GM23248 (cell line): ENCODE data around the gene PDE6G.

Experiments used
- EZH2 ChIP-seq: fragments of 200-600 bp; sonication (generic); IDR thresholded peaks from 2 replicates; pipeline ENCODE4 v1.6.1; 2018; ENCODE audit warnings: antibody characterized with exemption, mild to moderate bottlenecking; ENCODE audit not compliant: insufficient read depth, poor library complexity, severe bottlenecking
- EZH2phosphoT487 ChIP-seq: fragments of 200-600 bp; sonication (generic); IDR thresholded peaks from 2 replicates; pipeline ENCODE4 v1.6.1; 2018; ENCODE audit warnings: antibody characterized with exemption, moderate library complexity, mild to moderate bottlenecking, low read depth; ENCODE audit not compliant: insufficient read depth

GRCh38 chr17:81672504-81672903 is 16.2 kb upstream of the PDE6G start:
- TF ChIP-seq EZH2phosphoT487, result no peak
- no peak for TF ChIP-seq EZH2
